Stimulated activated naive CD8-positive, alpha-beta T cell treated with anti-CD3 and anti-CD28 coated beads, Interleukin-15, Interleukin-2, amounts not matched to agents 100 ng/mL and 50 ng/mL, for 24 hours (primary cell): ENCODE results near the gene DDX25.
"Not testable (repeated sequence)": the region's sequence is repeated elsewhere in the genome, so short reads cannot be mapped to it uniquely, and the experiment has no call there.

ENCODE experiments used
- H3K27ac Mint-ChIP-seq: one replicate; pipeline ENCODE4 v1.8.0; 2021; ENCODE audit warnings: mild to moderate bottlenecking, mixed read lengths
- H3K27me3 Mint-ChIP-seq: one replicate; pipeline ENCODE4 v1.8.0; 2021; ENCODE audit warnings: mixed read lengths
- H3K36me3 Mint-ChIP-seq: one replicate; pipeline ENCODE4 v1.8.0; 2021; ENCODE audit warnings: low read depth, mixed read lengths
- H3K4me1 Mint-ChIP-seq: one replicate; pipeline ENCODE4 v1.8.0; 2021; ENCODE audit warnings: low read depth, mixed read lengths
- H3K4me3 Mint-ChIP-seq: one replicate; pipeline ENCODE4 v1.8.0; 2021; ENCODE audit warnings: mild to moderate bottlenecking, mixed read lengths
- H3K9me3 Mint-ChIP-seq: one replicate; pipeline ENCODE4 v1.8.0; 2021; ENCODE audit warnings: mixed read lengths

The DDX25 gene

DNA sequence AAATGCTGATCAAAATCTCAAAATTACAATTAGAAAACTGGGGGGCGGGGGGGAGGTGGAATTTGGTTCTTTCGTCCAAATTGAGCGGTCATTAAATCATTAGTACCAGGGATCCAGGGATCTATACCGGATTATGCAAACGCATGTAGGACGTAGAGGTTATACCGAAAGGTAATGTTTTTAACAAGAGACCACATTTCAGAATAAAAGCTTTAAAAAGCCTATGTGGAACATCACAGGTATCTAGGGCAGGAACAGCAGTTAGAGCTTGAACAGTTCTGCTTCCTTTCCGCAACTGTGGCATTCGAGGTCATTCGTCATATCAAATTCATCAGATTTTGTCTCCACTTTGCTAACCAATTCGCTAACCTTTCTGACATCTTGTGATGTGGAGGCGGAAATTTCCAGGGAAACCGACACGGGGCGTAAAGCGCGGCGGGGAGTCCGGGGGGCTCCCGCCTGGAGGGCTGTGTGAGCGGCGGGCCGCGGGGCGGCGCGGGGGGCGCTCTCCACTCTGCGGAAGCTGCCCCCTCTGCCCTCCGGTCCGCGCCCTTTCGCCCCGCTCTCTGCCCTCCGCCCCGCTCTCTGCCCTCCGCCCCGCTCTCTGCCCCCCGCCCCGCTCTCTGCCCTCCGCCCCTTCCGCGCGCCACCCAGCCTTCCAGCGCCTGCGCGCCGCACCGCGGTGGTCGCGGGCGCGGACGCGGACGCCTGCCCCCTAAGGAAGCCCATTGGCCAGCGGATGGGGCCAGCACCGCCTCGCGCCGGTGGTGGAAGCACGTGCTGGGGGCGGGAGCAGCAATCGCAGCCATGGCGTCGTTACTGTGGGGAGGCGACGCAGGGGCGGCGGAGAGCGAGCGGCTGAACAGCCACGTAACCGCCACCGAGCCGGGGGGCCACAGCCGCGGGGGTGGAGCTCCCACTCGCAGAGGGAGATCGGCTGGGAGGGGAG is at the start of gene DDX25:
Gene DDX25 (plus strand): TSS at position 798 of the 949 bp plus-strand sequence. CDS start 10 bp downstream, at position 808.
- Mint-ChIP-seq H3K9me3 (no peaks in the 10 kb centered on the region), H3K27me3 (peaks cover 37% of the 10 kb centered on the region), H3K4me1 (peaks cover 40% of the 10 kb centered on the region), H3K27ac (peak within 1 kb of the TSS; percentile 94), H3K36me3 (peaks cover 29% of the 10 kb centered on the region), H3K4me3 (peak within 1 kb of the TSS; percentile 99)

DNA sequence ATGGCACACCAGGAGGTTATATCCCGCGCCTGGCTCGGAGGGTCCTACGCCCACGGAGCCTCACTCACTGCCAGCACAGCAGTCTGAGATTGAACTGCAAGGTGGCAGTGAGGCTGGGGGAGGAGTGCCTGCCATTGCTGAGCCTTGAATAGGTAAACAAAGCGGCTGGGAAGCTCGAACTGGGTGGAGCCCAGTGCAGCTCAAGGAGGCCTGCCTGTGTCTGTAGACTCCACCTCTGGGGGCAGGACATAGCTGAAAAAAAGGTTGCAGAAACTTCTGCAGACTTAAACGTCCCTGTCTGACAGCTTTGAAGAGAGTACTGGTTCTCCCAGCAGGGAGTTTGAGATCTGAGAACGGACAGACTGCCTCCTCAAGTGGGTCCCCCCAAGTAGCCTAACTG is 46.6 kb upstream of the DDX25 start:
- not testable (repeated sequence) for H3K9me3 Mint-ChIP-seq, H3K4me3 Mint-ChIP-seq, H3K36me3 Mint-ChIP-seq, H3K27ac Mint-ChIP-seq, H3K4me1 Mint-ChIP-seq
- peaks cover 21% of the 10 kb centered on the region for H3K27me3 Mint-ChIP-seq

DNA sequence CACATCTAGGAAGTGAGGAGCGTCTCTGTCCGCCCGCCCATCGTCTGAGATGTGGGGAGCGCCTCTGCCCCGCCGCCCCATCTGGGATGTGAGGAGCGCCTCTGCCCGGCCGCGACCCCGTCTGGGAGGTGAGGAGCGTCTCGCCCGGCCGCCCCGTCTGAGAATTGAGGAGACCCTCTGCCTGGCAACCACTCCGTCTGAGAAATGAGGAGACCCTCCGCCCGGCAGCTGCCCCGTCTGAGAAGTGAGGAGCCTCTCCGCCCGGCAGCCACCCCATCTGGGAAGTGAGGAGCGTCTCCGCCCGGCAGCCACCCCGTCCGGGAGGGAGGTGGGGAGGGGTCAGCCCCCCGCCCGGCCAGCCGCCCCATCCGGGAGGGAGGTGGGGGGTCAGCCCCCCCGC is 41.5 kb upstream of the DDX25 start:
- not testable (repeated sequence) for H3K27me3 Mint-ChIP-seq, H3K4me3 Mint-ChIP-seq, H3K27ac Mint-ChIP-seq, H3K9me3 Mint-ChIP-seq, H3K36me3 Mint-ChIP-seq, H3K4me1 Mint-ChIP-seq

DNA sequence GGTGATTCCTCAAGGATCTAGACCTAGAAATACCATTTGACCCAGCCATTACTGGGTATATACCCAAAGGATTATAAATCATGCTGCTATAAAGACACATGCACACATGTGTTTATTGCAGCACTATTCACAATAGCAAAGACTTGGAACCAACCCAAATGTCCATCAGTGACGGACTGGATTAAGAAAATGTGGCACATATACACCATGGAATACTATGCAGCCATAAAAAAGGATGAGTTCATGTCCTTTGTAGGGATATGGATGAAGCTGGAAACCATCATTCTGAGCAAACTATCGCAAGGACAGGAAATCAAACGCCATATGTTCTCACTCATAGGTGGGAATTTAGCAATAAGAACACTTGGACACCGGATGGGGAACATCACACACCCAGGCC is 39.0 kb upstream of the DDX25 start:
- not testable (repeated sequence) for H3K4me1 Mint-ChIP-seq, H3K27me3 Mint-ChIP-seq, H3K4me3 Mint-ChIP-seq, H3K27ac Mint-ChIP-seq, H3K36me3 Mint-ChIP-seq, H3K9me3 Mint-ChIP-seq

DNA sequence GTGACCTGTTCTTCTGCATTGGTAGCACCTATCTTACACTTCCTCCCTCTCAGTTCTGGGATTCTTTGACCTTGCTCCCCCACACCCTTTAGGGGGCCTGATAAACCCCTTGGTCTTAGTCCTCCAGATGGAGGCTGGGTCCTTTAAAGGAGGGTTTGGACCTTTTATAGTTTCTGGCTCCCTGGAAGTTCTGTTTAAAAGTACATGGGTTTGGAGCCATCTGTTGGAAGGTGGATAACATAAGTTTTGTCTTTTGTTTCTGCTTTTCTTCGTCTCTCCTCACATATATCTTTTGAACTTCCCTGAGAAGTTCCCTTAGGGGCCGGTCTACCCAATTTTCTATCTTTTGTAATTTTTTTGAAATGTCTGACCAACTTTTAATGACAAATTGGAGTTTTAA is 34.8 kb upstream of the DDX25 start:
- H3K9me3 Mint-ChIP-seq: no peaks in the 10 kb centered on the region
- no peak overlapping the region for H3K27ac Mint-ChIP-seq
- H3K4me1 Mint-ChIP-seq: no peaks in the 10 kb centered on the region

DNA sequence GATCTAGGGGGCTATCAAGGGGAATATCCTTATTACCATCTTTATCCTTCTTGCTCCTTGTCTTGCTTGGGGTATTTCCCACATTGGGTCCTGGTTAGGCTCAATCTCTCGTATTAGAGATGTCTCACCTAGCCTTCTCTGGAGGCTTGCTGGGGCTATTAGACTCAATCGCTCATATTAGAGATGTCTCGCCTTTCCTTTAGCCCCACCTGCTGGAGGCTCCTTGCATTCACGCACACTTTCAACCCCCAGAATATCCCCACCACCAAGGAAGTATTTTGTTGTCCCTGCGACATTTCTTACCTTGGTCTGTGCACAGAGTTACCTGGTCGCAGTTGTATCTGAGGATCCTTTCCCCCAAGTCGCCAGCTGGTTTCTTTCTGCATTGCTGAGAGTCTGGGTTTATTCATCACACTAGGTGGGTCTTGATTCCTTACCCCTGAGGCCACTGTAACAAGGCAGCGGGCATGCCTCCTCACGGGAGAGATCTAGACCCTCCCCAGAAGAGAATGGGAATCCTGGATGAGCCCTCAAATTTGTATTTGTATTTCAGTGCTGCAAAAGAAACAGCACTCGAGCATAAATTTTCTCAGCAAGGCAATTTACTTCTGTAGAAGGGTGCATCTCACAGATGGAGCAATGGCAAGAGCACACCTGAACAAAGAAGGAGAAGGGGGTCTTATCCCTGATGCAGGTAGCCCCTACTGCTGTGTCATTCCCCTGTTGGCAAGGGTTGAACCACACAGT is 32.7 kb upstream of the DDX25 start:
- no peak overlapping the region for H3K27ac Mint-ChIP-seq
- H3K27me3 Mint-ChIP-seq: peaks cover 4% of the 10 kb centered on the region
- H3K4me1 Mint-ChIP-seq: no peaks in the 10 kb centered on the region
- no peaks in the 10 kb centered on the region for H3K9me3 Mint-ChIP-seq
- no peak overlapping the region for H3K4me3 Mint-ChIP-seq
- no peaks in the 10 kb centered on the region for H3K36me3 Mint-ChIP-seq

More for the DNA sequence above, 34.8 kb upstream of the DDX25 start:
- H3K4me3 Mint-ChIP-seq: no peak overlapping the region
- H3K36me3 Mint-ChIP-seq: no peaks in the 10 kb centered on the region
- peaks cover 4% of the 10 kb centered on the region for H3K27me3 Mint-ChIP-seq

DNA sequence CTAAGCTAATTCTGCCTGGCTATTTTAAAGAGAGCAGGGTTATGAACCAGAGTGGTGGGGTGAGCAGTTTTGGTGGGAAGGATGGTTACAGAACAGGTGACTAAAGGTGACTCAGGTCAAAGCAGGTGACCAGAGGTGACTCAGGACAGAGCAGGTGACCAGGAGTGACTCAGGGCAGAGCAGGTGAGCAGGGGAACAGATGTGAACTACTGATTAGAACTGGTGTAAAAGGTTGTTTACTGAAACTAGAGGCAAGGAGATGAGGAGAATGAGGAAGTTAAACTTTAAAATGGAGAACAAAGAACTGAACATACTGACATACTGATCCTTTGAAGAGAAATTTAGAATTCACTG is 32.2 kb upstream of the DDX25 start:
- no peaks in the 10 kb centered on the region for H3K4me1 Mint-ChIP-seq
- no peak overlapping the region for H3K4me3 Mint-ChIP-seq
- H3K27ac Mint-ChIP-seq: no peak overlapping the region
- no peaks in the 10 kb centered on the region for H3K36me3 Mint-ChIP-seq
- peaks cover 4% of the 10 kb centered on the region for H3K27me3 Mint-ChIP-seq
- H3K9me3 Mint-ChIP-seq: no peaks in the 10 kb centered on the region

DNA sequence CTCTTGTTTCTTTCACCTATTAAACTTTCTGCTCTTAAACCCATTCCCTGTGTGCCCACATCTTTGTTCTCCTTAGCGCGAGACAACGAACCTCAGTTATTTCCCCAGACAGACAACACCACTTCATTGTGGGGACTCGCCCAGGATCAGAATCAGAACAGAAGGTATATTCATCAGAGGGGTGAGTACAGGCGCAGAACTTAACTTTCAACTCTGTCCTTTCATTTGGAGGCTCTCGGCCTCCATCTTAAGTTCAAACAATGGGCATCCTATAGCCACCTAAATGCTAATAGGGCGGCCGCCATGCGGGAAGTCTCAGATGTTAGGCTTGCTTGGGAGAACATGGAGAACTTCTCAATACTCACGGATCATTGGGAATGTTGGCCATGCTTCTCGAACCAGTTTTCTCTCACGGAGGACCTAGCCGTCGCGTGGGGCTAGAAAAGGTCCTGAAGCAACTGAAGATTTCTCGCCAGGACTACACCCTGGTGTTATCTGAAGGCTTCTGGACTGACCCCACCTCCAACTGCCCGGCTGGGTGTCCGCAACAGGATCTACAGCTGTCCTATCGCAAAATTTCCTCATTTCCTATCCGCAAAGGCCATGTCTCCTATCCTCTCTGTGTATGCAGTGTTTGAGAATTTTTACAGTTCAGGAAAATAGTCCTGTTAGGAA is 30.3 kb upstream of the DDX25 start:
- Mint-ChIP-seq H3K9me3 (no peaks in the 10 kb centered on the region), H3K4me3 (no peak overlapping the region)

DNA sequence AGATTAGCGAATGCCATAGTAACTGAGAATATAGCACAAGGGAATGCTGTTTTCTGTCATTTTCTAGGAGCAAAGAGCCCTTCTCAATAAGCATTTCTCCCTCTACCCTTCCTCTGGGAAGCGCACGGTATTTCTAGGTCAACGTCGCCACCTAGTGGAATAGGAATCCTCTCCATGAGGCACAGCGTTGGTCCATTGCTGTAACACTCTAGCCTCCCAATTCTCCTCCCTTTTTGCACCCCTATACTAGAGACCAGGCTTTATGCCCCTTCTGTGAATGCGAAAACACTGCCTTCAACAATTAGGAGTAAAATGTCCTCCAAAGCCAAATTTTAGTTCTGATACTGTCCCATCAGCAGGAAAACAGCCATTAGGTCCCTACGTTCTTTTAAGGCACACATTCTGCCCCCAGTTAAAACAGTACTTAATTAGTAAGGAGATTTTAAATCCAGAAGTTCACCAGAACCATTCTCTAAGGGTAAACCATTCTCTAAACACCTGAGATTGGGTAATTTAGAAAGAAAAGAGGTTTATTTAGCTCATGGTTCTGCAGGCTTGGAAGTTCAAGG is 29.7 kb upstream of the DDX25 start:
- H3K4me1 Mint-ChIP-seq: no peaks in the 10 kb centered on the region
- no peaks in the 10 kb centered on the region for H3K9me3 Mint-ChIP-seq
- no peak overlapping the region for H3K27ac Mint-ChIP-seq
- no peak overlapping the region for H3K4me3 Mint-ChIP-seq
- peaks cover 4% of the 10 kb centered on the region for H3K27me3 Mint-ChIP-seq
- no peaks in the 10 kb centered on the region for H3K36me3 Mint-ChIP-seq

More for the DNA sequence above, 30.3 kb upstream of the DDX25 start:
- H3K27ac Mint-ChIP-seq: no peak overlapping the region
- H3K4me1 Mint-ChIP-seq: no peaks in the 10 kb centered on the region
- H3K27me3 Mint-ChIP-seq: peaks cover 4% of the 10 kb centered on the region
- no peaks in the 10 kb centered on the region for H3K36me3 Mint-ChIP-seq

DNA sequence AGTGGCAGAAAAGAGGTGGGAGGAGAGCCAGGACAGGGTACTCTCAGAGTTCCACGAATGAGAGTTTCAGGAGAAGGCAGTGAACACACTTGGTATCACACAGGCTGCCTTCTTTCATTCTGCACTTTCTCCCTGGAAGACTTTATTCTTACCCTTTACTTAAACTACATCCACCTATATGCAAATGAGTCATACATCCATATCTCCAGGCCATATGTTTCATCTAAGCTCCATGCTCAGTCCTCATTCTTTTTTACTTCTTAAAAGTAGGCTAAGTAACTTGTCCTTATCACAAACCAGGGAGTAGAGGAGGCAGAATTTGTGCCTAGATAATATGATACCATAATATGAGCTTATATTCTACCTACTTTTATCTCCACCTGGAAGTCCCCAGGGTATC is 23.0 kb upstream of the DDX25 start:
- H3K4me1 Mint-ChIP-seq: no peaks in the 10 kb centered on the region
- no peaks in the 10 kb centered on the region for H3K9me3 Mint-ChIP-seq
- no peak overlapping the region for H3K27ac Mint-ChIP-seq
- H3K4me3 Mint-ChIP-seq: no peak overlapping the region
- H3K36me3 Mint-ChIP-seq: no peaks in the 10 kb centered on the region
- peaks cover 9% of the 10 kb centered on the region for H3K27me3 Mint-ChIP-seq

DNA sequence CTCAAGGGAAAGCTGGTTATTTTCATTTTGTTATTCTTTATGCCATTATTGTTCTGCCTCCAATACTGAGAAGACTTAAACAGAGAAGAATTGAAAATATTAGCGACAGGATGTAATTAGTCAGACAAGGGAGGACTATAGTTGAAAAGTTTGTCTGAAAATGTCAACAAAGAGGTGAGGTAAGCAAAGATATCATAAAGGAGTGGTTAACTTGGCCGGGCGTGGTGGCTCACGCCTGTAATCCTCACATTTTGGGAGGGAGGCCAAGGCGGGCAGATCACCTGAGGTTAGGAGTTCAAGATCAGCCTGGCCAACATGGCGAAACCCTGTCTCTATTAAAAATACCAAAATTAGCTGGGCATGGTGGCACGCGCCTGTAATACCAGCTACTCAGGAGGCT is 20.9 kb upstream of the DDX25 start:
- Mint-ChIP-seq H3K9me3 (no peaks in the 10 kb centered on the region), H3K4me3 (no peak overlapping the region), H3K27ac (no peak overlapping the region), H3K4me1 (peaks cover 15% of the 10 kb centered on the region), H3K36me3 (peaks cover 4% of the 10 kb centered on the region), H3K27me3 (peaks cover 13% of the 10 kb centered on the region)

DNA sequence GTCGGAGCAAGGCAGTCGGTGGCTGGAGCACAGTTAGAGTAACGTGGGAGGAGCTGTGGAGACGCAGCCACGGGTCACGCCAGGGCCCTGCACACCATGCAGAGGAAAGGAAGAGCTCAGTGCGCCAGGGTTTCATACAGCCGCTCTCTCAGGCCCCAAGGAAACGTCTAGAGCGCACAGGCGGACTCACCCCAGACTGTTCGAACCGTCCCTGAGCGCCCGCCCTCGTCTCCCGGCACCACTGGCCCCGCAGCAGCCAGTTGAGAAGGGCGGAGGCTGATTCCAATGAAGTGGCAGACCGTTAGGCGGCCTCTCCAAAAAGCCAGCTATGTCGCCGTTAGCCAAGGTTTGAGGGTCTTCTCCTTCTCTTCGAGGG is 17.3 kb upstream of the DDX25 start:
- H3K36me3 Mint-ChIP-seq: peaks cover 11% of the 10 kb centered on the region
- H3K4me3 Mint-ChIP-seq: peak overlapping the region; percentile 84
- H3K9me3 Mint-ChIP-seq: no peaks in the 10 kb centered on the region
- peaks cover 4% of the 10 kb centered on the region for H3K27me3 Mint-ChIP-seq
- H3K27ac Mint-ChIP-seq: peak overlapping the region; percentile 96
- peaks cover 31% of the 10 kb centered on the region for H3K4me1 Mint-ChIP-seq

DNA sequence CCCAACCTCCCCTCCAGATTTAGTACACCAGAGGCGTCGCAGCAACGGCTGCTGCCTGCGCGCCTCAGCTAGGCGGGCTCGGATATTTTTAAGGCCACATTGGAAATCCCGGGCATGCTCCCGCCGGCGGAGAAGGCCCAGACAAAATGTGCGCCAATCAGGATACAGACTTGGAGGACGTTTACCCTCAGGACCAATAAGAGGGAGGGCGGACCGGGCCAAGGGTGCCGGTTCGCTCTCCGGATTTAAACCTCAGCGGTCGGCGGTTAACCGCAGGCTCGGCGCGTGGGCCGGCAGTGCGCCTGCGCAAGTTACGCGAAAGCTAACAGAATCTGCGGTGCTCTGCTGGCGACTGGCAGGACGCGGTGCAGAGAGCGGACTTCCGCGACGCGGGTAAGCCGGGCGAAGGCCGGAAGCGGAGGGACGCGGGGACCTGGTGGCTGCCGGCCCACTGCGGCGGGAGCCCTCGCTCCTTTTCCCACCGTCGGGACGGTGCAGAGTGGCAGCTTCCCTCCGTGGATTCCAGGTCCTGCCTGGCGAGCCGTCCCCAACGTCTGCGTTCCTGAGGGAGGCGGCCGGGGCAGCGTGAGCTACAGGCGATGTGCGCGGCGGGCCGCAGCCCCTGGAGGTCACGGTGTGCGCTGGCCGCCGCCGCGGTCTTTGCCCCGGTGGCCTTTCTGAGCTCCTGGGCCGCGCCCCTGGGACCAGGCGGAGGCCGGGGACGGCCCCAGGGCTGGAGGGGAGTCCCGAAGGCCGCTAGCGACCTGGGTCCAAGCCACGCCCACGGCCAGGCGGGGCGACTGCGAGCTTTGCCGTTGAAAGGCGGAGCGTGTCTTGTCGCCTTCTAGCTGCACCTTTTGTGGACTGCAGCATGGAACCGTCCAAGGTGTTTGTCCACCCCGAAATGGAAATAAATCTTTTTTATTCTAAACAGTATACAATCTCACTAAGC is 16.7 kb upstream of the DDX25 start, which contains the start of gene HYLS1:
Gene HYLS1 (plus strand): TSS at position 296 of the 952 bp plus-strand sequence. CDS start 11,701 bp downstream, outside the sequence.
- peaks cover 3% of the 10 kb centered on the region for H3K27me3 Mint-ChIP-seq

More for the DNA sequence above, 16.7 kb upstream of the DDX25 start, which contains the start of gene HYLS1:
- Mint-ChIP-seq H3K4me3 (peak within 1 kb of the TSS; percentile 84), H3K36me3 (peaks cover 17% of the 10 kb centered on the region), H3K9me3 (no peaks in the 10 kb centered on the region), H3K27ac (peak within 1 kb of the TSS; percentile 96), H3K4me1 (peaks cover 36% of the 10 kb centered on the region)
